ENCODE measurements around the gene BATF.

DNA sequence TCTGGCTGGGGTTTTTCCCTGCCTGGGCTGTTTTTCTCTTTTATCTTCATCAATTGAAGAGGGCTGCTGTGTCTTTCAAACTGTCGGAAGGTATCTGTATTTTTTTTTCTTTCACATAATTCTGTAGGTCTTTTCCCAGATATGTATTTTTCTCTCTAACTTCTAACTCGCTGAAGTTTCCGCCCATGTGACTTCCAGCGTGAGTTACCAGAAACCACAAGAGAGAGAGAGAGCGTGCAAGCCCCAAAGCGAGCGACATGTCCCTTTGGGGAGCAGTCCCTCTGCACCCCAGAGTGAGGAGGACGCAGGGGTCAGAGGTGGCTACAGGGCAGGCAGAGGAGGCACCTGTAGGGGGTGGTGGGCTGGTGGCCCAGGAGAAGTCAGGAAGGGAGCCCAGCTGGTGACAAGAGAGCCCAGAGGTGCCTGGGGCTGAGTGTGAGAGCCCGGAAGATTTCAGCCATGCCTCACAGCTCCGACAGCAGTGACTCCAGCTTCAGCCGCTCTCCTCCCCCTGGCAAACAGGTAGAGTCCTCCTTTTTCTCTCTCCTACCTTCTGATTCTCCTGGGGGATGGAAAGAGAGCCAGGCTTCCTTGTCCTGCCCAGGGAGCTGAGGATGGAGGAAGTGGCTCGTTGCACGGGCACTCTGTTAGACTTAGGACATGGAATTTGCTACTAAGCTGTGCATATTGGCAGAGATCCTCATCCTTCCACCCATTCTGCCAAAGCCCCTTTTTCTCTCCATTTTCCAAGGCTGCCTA, at the start of gene BATF:
- no peak for TF ChIP-seq REST (IDR thresholded peaks at IDR 0.05; ENCODE audit: low read depth)
- no peak for TF ChIP-seq ZBTB7A (IDR thresholded peaks at IDR 0.05; ENCODE audit: low read depth)
- no peak for TF ChIP-seq TAF1 (IDR thresholded peaks at IDR 0.05; ENCODE audit: low read depth)
- TF ChIP-seq FOXM1 (IDR thresholded peaks at IDR 0.05; ENCODE audit: borderline replicate concordance, low read depth), result no peak
- TF ChIP-seq RAD21 (IDR thresholded peaks at IDR 0.05; ENCODE audit: low read depth), result no peak
- no peak for TF ChIP-seq NFIC (IDR thresholded peaks at IDR 0.05)
- TF ChIP-seq EGR1 (IDR thresholded peaks at IDR 0.05), result no peak
- TF ChIP-seq, protein P1, sequence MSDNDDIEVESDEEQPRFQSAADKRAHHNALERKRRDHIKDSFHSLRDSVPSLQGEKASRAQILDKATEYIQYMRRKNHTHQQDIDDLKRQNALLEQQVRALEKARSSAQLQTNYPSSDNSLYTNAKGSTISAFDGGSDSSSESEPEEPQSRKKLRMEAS (IDR thresholded peaks at IDR 0.05), result no peak

Measured in Ishikawa (cell line).